Stomach (tissue), 4 donors: ENCODE data around the gene USP19.

Experiments used
- EP300 ChIP-seq: sonication (generic); formaldehyde crosslinking; IDR thresholded peaks from one replicate; pipeline ENCODE4 v1.6.1; 2017; ENCODE audit warnings: antibody characterized with exemption
- POLR2A ChIP-seq, 4 donors: fragments of 450-650 bp; IDR thresholded peaks; one replicate each; pipeline ENCODE4 v1.6.1; 2016; ENCODE audit warnings: antibody characterized with exemption in 4 of 4, control low read depth in 2 of 4, mild to moderate bottlenecking in 1 of 4, moderate library complexity in 1 of 4
- TF ChIP-seq, protein P1 (sequence below), 7 experiments: fragments of 450-650 bp in 4 of 7; fragments of 200-600 bp in 3 of 7; sonication (generic) in 3 of 7; IDR thresholded peaks; one replicate each; pipeline ENCODE4 v1.5.1; 2016 to 2019; ENCODE audit warnings: antibody characterized with exemption in 7 of 7, control low read depth in 2 of 7, mild to moderate bottlenecking in 1 of 7

DNA sequence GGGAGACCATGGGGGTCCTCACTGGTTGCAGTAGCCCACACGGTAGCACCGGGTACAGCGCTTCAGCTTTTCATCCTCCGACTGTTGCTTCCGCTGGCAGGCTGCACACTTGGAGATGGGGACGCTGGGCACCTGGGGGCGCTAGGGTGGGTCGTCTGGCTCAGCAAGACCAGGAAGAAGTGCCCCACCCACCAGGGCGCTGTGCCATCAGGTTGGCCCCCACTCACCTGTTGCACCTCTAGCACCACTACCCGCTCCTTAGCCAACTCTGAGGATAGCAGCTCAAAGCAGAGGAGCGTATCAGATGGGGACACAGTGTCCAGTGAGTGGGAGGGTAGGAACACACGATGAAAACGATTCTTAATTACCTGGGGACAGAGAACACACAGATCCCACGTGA is 8.4 kb downstream of the USP19 start:
- TF ChIP-seq POLR2A (IDR thresholded peaks at IDR 0.05) (no peak), EP300 (no peak)
- TF ChIP-seq, protein P1, sequence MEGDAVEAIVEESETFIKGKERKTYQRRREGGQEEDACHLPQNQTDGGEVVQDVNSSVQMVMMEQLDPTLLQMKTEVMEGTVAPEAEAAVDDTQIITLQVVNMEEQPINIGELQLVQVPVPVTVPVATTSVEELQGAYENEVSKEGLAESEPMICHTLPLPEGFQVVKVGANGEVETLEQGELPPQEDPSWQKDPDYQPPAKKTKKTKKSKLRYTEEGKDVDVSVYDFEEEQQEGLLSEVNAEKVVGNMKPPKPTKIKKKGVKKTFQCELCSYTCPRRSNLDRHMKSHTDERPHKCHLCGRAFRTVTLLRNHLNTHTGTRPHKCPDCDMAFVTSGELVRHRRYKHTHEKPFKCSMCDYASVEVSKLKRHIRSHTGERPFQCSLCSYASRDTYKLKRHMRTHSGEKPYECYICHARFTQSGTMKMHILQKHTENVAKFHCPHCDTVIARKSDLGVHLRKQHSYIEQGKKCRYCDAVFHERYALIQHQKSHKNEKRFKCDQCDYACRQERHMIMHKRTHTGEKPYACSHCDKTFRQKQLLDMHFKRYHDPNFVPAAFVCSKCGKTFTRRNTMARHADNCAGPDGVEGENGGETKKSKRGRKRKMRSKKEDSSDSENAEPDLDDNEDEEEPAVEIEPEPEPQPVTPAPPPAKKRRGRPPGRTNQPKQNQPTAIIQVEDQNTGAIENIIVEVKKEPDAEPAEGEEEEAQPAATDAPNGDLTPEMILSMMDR (IDR thresholded peaks at IDR 0.05) = no peak
